B cell (primary cell): ENCODE measurements around the gene MT1X. TPM values are rescaled to one million over a fixed set of nuclear protein-coding genes. Genes with fewer than 3 reads are reported as not detected.
"Not testable (repeated sequence)": the region's sequence is repeated elsewhere in the genome, so short reads cannot be mapped to it uniquely, and the experiment has no call there.

ENCODE experiments used
- ATAC-seq: fragments of 200-7000 bp; cut with Tn5 transposase; one replicate; pipeline ENCODE4 v1.10.0; 2021; ENCODE audit warnings: low read depth, mild to moderate bottlenecking, moderate number of reproducible peaks, moderate library complexity
- CTCF ChIA-PET: fragments of 350-600 bp; sonication (Branson Sonifier 250); formaldehyde crosslinking; loops from one replicate; lab custom pipeline; 2021; ENCODE audit warnings: antibody characterized with exemption, inconsistent platforms; lab: Charles Lee
- POLR2A ChIA-PET: fragments of 350-600 bp; sonication (Branson Sonifier 250); formaldehyde crosslinking; loops from one replicate; lab custom pipeline; 2021; ENCODE audit warnings: antibody characterized with exemption; lab: Charles Lee
- DNase-seq: peaks from one replicate; pipeline ENCODE4 v3.0.0; 2013
- H2AFZ ChIP-seq: 2 replicates; pipeline ENCODE4 v1.6.1; 2012; ENCODE audit warnings: mild to moderate bottlenecking, low read depth, low read length; ENCODE audit not compliant: insufficient read depth, poor library complexity, severe bottlenecking
- H3K27ac ChIP-seq, 2 donors: 1 replicate in 1 of 2; 2 replicates in 1 of 2; pipeline ENCODE4 v1.5.1; 2012 to 2013; ENCODE audit warnings: low read length in 2 of 2, mild to moderate bottlenecking in 2 of 2, moderate library complexity in 1 of 2
- H3K27me3 ChIP-seq, 4 experiments: fragments of 200-600 bp in 1 of 4; sonication (generic) in 1 of 4; replicated peaks in 1 of 4; 1 replicate in 2 of 4; 2 replicates in 2 of 4; pipeline versions ENCODE4 v1.6.1 to v1.7.0; 2013 to 2016; ENCODE audit warnings: low read length in 3 of 4, mild to moderate bottlenecking in 2 of 4, mixed read lengths in 1 of 4, moderate library complexity in 1 of 4; ENCODE audit not compliant: insufficient read depth in 4 of 4, control insufficient read depth in 3 of 4; ENCODE audit errors: control extremely low read depth in 1 of 4
- H3K36me3 ChIP-seq, 2 experiments: replicated peaks in 1 of 2; 1 replicate in 1 of 2; 2 replicates in 1 of 2; pipeline versions ENCODE4 v1.6.1 to v1.7.1; 2013; ENCODE audit warnings: low read length in 1 of 2; ENCODE audit not compliant: insufficient read depth in 2 of 2, control insufficient read depth in 1 of 2; ENCODE audit errors: control extremely low read depth in 1 of 2, extremely low read depth in 1 of 2
- H3K4me1 ChIP-seq, 2 donors: fragments of 200-600 bp in 1 of 2; sonication (generic) in 1 of 2; 1 replicate in 1 of 2; 2 replicates in 1 of 2; pipeline versions ENCODE4 v1.5.1 to v1.6.1; 2013 to 2017; ENCODE audit warnings: low read length in 2 of 2; ENCODE audit not compliant: control insufficient read depth in 2 of 2, insufficient read depth in 2 of 2
- H3K4me2 ChIP-seq: replicated peaks from 2 replicates; pipeline ENCODE3; 2012; ENCODE audit warnings: mild to moderate bottlenecking, low read depth, low read length; ENCODE audit not compliant: poor library complexity, severe bottlenecking
- H3K4me3 ChIP-seq, 5 experiments: fragments of 200-600 bp in 1 of 5; sonication (generic) in 1 of 5; 1 replicate in 3 of 5; 2 replicates in 2 of 5; pipeline versions ENCODE4 v1.5.1 to v1.7.0; 2011 to 2016; ENCODE audit warnings: low read length in 4 of 5, mild to moderate bottlenecking in 4 of 5, low read depth in 2 of 5, control low read depth in 1 of 5, moderate library complexity in 1 of 5; ENCODE audit not compliant: insufficient read depth in 1 of 5; ENCODE audit errors: control extremely low read depth in 1 of 5, extremely low read depth in 1 of 5
- H3K79me2 ChIP-seq: fragments of 200-600 bp; sonication (generic); one replicate; pipeline ENCODE4 v1.6.0; 2016; ENCODE audit warnings: low read length; ENCODE audit not compliant: control insufficient read depth, insufficient read depth
- H3K9ac ChIP-seq: fragments of 200-600 bp; sonication (generic); 2 replicates; pipeline ENCODE4 v1.6.1; 2017; ENCODE audit warnings: mild to moderate bottlenecking, low read length, moderate library complexity
- H3K9me3 ChIP-seq, 3 donors: one replicate each; pipeline versions ENCODE4 v1.6.1 to v1.7.1; 2013; ENCODE audit warnings: low read length in 2 of 3; ENCODE audit not compliant: control insufficient read depth in 2 of 3, insufficient read depth in 1 of 3; ENCODE audit errors: control extremely low read depth in 1 of 3
- H4K20me1 ChIP-seq: 2 replicates; pipeline ENCODE4 v1.6.0; 2012; ENCODE audit warnings: mild to moderate bottlenecking, low read length; ENCODE audit not compliant: insufficient read depth, control insufficient read depth, poor library complexity, severe bottlenecking
- H3K27ac Mint-ChIP-seq: one replicate; pipeline ENCODE4 v1.8.0; 2021; ENCODE audit warnings: mixed read lengths
- H3K27me3 Mint-ChIP-seq: one replicate; pipeline ENCODE4 v1.8.0; 2021; ENCODE audit warnings: mixed read lengths
- H3K4me1 Mint-ChIP-seq: one replicate; pipeline ENCODE4 v1.8.0; 2021; ENCODE audit warnings: mixed read lengths
- H3K4me3 Mint-ChIP-seq: one replicate; pipeline ENCODE4 v1.8.0; 2021; ENCODE audit warnings: mixed read lengths
- H3K9me3 Mint-ChIP-seq: one replicate; pipeline ENCODE4 v1.8.0; 2022; ENCODE audit warnings: mixed read lengths; ENCODE audit not compliant: insufficient read depth
- CTCF ChIP-seq: fragments of 200-600 bp; IDR thresholded peaks from one replicate; pipeline ENCODE4 v1.8.0; 2022; ENCODE audit warnings: antibody characterized with exemption, mild to moderate bottlenecking
- EZH2 ChIP-seq: IDR thresholded peaks from 2 replicates; pipeline ENCODE4 v1.6.1; 2012; ENCODE audit warnings: borderline replicate concordance, low read depth, mild to moderate bottlenecking, moderate library complexity, low read length; ENCODE audit not compliant: insufficient read depth, poor library complexity, severe bottlenecking
- WGBS: methylation state at CpG from one replicate; pipeline ENCODE4 v1.1.5; 2013; ENCODE audit warnings: missing lambda C conversion rate; ENCODE audit not compliant: insufficient coverage; 5-methylcytosine and 5-hydroxymethylcytosine counted together
- intact Hi-C: fragments of 100-400 bp; cut with micrococcal nuclease; formaldehyde crosslinking; loops from one replicate; pipeline ENCODE4 v1.10.0; 2022
- polyA plus RNA-seq: library from polyadenylated mRNA; depleted of rRNA; stranded (reverse); fragments of >200 nt; gene quantifications from 2 replicates; pipeline ENCODE4 v1.2.3, GENCODE V29; 2012
- total RNA-seq, 2 donors: library from RNA; stranded (reverse); fragments of 120-200 nt in 1 of 2; gene quantifications; 1 replicate in 1 of 2; 2 replicates in 1 of 2; pipeline versions ENCODE4 v1.2.3 to v1.2.4, GENCODE V29; 2013 to 2022

MT1X gene
- total and polyA plus RNA-seq, 2 donors (not counting 1 experiment from before 2014, with no cell fraction given): 9.1 to 17.2 TPM

- CTCF ChIA-PET: no interaction called here
- H3K9me3 ChIP-seq: peaks cover 0 to 6% (median 0%) of the 10 kb centered on the region in 3 donors
- H3K79me2 ChIP-seq: no peaks in the 10 kb centered on the region
- Mint-ChIP-seq H3K27ac (no peak overlapping the region), H3K4me1 (peaks cover 15% of the 10 kb centered on the region), H3K27me3 (peaks cover 77% of the 10 kb centered on the region), H3K9me3 (no peaks in the 10 kb centered on the region), H3K4me3 (no peak overlapping the region)
- H2AFZ ChIP-seq: no peak overlapping the region
- no peaks in the 10 kb centered on the region for H3K36me3 ChIP-seq
- intact Hi-C loops: no loop called here
- no peak overlapping the region for H3K27ac ChIP-seq
- no peak overlapping the region for H3K4me2 ChIP-seq
- no CpG with 5 or more reads among the region's 1 CpG for WGBS
- POLR2A ChIA-PET: interaction anchor here (0.5 kb wide), 1 partner anchor 369 kb away, joined by 11 read pairs; no protein-coding TSS in a partner anchor
- H3K4me3 ChIP-seq: no peak overlapping the region
- no peaks in the 10 kb centered on the region for H4K20me1 ChIP-seq
- no peak for ATAC-seq
- H3K27me3 ChIP-seq: peaks cover 0 to 63% (median 32%) of the 10 kb centered on the region in 4 experiments
- peaks cover 12 to 14% of the 10 kb centered on the region in 2 donors for H3K4me1 ChIP-seq
- DNase-seq: no peak
- no peak for TF ChIP-seq CTCF
- TF ChIP-seq EZH2: no peak
- no peak overlapping the region for H3K9ac ChIP-seq
Observed at GRCh38 chr16:56664506-56664905, 17.8 kb upstream of the MT1X start.

DNA sequence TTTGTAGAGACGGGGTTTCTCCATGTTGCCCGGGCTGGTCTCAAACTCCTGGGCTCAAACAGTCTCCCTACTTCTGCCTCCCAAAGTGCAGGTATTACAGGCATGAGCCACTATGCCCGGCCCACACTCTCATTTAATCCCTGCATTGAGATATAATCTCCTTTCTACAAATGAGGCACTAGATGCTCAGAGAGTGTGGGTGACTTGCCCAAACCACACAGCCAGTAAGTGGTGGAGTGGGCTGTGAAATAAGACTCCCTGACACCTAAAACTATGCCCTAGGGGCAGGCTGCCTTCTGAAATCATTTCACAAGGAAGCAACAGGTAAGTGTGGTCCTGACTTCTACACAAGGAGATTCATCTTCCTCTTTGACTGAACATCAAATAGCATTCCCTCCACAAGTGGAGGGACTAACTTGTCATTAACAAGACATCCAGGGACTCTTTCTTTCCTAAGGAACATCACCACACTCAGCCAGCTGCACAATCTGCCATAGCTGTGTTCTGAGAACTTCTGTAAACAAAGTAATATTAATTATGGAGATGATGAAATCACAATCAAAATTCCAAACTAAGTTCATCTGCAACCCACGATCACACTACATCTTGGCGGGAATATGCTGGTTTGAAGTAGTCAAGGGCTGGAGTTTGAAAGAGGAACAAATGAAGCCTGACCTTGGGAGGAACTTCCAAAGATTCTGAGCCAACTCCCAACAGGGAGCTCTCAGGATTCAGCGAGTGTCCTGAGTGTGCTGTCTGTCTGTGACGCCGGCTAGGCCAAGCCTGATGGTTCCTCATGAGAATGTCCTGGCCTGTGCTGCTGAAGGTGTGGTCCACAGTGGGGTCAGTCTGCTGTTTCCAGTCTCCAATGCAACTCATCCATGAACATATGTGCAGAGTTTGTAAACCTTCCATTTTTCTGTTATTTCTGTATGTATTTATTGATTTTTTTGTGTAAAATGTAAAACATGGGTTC, 16.7 kb upstream of the MT1X start:
- Histone ChIP-seq H3K4me1 (peaks cover 16 to 19% of the 10 kb centered on the region in 2 donors), H3K27me3 (peaks cover 0 to 74% (median 36%) of the 10 kb centered on the region in 4 experiments)
- H3K4me3 ChIP-seq, H3K27ac Mint-ChIP-seq, H3K9me3 Mint-ChIP-seq, H3K4me3 Mint-ChIP-seq, intact Hi-C loops, POLR2A ChIA-PET, CTCF ChIA-PET, H3K79me2 ChIP-seq, H3K9me3 ChIP-seq, H3K36me3 ChIP-seq, H3K27ac ChIP-seq, ATAC-seq, H2AFZ ChIP-seq, H3K4me2 ChIP-seq, H4K20me1 ChIP-seq, H3K9ac ChIP-seq, DNase-seq: not testable (repeated sequence)
- no CpG with 5 or more reads among the region's 8 CpGs for WGBS
- Mint-ChIP-seq H3K4me1 (peaks cover 18% of the 10 kb centered on the region), H3K27me3 (peaks cover 83% of the 10 kb centered on the region)
